Mesenteric fat pad (tissue), 1 donor: Measurements from ENCODE around the gene RAB10. TPM values are rescaled to one million over a fixed set of nuclear protein-coding genes. Genes with fewer than 3 reads are reported as not detected.
"Not testable (repeated sequence)": the region's sequence is repeated elsewhere in the genome, so short reads cannot be mapped to it uniquely, and the experiment has no call there.

ENCODE experiments used
- DNase-seq: peaks from one replicate; pipeline ENCODE4 v3.0.0-alpha.2; 2020; ENCODE audit warnings: low spot score
- total RNA-seq: library from RNA; stranded (reverse); fragmentation: NEBNext Ultra II Directional; extraction: Animal tissue kit (Norgen Biotek cat#: 25700); gene quantifications from one replicate; pipeline ENCODE4 v1.2.1, GENCODE V29; 2021
- donor health status: DM: yes; HTN: yes; CAD: no.

RAB10 gene
- total RNA-seq, 1 donor from 2014 or later, result 118 TPM

DNA sequence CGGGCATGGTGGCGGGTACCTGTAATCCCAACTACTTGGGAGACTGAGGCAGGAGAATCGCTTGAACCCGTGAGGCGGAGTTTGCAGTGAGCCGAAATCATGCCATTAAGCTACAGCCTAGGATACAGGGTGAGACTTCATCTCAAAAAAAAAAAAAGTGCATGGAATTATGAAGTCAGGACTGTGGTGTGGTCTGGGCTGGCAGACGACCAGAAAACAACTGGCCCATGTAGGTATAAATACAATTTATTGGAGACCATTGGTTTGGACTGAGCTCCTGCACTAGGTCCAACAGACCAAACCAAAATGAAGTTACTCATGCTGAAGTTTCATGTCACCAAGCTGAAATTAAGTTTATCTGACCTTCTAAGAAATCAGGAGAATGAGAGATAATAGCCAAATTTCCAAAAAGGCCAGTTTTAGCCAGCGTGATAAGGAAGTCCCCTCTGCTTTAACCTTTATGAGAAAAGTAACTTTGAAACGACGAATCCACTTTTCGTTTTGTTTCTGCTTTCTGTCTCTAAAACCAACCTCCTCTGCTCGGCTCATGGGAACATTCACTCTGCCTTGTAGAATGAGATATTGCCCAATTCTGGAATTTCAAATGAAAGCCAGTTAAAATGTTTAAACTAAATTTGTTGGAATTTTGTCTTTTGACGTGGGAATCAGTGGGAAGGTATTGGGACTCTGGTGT, 17.7 kb upstream of the RAB10 start:
- no peak for DNase-seq

DNA sequence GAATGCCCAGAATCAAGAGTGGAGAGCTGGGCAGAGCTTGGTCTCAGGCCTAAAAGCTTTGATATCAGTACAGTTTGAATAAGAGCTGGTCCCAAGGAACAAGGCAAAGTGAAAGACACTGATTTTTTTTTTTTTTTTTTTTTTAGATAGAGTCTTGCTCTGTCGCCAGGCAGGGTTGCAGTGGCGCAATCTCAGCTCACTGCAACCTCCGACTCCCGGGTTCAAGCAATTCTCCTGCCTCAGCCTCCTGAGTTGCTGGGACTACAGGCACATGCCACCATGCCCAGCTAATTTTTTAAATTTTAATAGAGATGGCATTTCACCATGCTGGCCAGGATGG, 17.2 kb upstream of the RAB10 start:
- DNase-seq, result not testable (repeated sequence)

DNA sequence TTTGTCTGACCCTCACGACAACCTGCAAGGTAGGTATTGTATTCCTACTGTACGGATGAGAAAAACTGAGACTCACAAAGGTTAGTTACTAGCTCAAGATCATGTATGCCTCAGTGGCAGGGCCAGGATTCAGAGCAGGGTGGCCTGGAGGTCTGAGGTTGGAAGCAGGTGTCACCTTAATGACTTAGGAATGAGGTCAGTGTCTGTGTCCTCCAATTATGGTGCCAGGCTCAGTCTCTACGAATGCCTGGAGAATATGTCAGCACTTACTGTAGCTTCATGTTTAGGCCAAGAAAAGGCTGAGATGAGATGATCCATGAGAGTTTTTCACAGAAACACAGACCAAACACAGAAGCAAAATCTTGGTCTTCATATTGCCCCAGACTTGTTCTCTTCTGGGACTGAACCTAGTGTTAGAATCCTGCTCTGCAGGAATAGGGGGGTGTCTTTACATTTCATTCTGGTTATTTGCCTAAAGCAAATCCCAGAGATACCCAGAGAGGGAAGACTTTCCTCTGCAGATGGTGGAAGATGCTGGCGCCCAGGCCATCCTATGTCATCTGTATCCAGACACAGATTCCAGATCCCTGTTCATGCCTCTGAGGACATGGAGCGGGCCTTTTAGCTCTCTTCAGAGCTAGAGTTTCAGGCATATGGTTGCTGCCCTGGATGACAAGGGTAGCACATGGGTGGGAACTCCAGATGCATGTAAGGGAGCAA, 16.3 kb upstream of the RAB10 start:
- no peak for DNase-seq

DNA sequence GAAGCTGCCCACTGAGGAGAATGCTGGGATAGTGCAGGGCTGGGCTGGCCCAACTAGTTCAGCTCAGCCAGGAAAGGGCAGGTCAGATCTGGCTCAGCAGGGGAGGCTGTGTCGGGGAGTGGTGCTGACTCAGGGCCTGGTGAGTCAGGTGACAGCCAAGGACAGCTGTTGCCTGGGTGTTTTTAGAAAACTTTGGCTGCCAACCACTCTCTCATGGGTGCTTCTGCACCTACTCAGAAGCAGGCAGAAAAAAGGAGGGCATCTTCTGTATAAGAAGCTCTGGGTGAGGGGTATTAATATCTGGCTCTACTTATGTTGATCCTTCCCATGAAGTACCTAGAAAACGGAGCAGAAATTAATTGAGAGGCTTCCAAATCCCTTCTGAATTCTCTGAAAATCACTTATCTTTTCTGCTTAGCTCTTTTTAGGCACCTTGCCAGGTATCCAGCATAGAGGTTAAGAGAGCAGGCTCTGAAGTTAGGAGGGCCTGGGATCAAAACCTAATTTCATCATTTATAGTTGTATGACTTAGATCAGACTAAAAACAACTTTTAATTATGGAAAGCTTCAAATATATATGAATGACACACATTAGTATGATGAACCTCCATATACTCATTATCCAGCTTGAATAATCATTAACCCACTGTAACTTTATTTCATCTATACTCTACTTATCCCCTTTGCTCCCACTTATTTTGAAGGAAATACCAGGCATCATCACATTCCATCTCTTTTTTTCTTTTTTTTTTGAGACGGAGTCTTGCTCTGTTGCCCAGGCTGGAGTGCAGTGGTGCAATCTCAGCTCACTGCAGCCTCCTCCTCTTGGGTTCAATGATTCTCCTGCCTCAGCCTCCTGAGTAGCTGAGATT, 15.5 kb upstream of the RAB10 start:
- no peak for DNase-seq

DNA sequence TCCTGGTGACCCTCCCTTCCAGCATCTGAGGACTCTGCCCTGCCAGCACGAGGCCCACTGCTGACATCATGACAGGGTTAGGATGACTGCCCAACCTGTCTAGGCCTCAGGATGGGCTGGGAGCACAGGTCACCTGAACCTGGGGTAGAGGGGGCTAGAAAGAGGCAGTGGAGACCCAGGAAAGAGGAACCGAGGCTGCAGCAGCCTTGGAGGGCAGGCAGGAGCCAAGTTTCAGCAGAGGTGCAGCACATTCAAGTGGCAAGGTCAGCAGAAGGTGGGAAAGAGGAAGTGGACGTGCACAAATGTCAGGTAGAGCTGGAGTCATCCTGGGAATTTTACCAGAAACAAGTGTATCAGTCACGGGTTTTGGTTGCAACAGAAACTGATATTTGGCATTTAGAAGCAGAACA, 13.6 kb upstream of the RAB10 start:
- no peak for DNase-seq

DNA sequence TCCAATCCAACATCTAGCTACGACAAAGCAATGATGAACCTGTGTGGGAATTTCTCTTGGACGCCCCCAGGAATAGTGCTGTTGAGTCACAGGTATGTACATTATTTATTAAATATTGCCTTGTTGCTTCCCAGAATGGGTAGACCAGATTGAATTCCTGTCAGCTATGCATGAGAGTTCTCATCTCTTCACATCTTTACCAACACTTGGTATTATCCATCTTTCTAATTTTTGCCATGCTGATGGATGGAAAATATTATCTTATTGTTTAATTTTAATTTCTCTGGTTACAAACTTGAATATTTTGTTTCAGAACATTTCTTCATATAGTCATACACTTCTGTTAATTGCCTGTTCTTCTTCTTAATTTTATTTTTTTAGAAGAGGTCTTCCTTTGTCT, 9.6 kb upstream of the RAB10 start:
- DNase-seq, result no peak

DNA sequence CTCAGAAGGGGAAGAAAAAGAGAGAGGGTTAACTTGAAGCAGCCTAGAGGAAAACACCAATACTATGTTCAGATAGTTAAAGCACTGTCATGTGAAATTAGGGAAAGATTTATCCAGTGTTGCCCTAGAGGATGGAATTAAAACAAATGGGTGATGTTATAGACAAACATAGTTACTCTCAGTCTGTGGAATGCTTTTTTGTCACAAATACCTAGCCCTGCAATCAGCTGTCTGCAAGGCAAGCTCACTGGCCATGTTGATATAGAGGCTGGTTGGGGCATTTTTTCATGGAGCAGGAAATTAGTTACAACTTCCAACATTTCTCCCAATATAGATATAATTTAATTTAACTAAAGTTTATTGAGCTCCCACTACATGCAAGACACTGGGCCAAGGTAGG, 8.4 kb upstream of the RAB10 start:
- DNase-seq, result no peak

DNA sequence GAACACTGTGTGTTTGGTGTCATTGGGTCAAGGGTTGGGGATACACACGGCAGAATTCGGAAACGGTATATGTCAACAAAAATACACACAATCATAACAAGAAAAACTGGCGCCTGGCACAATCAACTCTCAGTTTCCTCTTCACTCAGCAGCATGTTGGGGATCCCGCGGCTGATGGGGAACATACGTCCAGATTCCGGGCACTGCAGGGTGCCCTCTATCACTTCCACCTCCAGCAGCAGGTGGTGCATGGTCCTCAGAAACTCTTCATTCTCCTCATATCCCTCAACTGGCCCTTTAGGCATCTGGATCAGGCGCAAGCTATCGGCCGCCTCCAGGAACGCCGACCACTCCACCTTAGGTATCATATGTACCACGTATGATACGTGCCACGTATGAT, 5.8 kb upstream of the RAB10 start:
- DNase-seq, result not testable (repeated sequence)

DNA sequence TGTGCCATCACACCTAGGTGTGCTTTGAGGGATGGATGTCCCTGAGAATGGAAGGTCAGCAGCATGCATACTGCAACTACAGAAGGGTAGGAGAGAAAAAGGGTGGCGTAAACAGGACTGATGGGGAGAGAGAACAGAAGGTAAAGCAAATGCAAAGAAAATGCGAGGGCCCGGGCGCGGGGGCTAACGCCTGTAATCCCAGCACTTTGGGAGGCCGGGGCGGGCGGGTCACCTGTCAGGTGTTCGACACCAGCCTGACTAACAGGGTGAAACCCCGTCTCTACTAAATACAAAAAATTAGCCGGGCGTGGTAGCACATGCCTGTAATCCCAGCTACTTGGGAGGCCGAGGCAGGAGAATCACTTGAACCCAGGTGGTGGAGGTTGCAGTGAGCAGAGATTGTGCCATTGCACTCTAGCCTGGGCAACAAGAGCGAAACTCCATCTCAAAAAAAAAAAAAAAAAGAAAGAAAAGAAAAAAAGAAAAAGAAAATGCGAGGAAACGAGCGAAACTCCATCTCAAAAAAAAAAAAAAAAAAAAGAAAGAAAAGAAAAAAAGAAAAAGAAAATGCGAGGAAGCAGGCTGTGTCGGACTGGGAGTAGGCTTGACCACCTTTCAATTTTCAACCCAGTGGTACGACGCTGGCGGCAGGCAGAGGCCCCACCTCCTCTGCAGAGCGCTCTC, 1.2 kb upstream of the RAB10 start:
- DNase-seq, result not testable (repeated sequence)

DNA sequence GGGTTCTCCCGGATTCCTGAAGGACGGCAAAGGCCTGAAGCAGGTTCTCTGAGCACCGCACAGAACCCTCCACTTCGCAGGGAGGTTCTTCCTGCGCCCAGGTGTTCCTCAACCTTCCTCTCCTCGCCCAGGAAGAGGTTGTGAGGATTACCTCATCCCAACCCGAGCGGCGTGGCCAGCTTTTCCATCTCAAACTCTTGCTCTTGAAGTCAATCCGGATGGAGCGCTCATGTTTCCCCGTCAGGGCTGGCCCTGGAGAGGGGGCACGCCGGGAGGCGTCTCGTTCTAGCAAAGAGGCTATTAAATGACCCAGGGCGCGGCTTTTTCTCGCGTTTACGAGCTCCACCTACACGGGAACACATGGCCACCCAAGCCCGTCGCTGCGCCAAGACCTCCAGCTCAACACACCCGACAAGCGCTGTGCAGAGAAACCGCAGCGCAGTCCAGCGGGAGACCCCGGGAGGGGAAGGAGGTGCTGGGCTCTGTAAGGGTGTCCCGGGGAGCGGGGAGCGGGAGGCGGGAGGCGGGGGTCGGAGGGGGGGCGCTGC, 540 bp upstream of the RAB10 start:
- DNase-seq, result no peak

DNA sequence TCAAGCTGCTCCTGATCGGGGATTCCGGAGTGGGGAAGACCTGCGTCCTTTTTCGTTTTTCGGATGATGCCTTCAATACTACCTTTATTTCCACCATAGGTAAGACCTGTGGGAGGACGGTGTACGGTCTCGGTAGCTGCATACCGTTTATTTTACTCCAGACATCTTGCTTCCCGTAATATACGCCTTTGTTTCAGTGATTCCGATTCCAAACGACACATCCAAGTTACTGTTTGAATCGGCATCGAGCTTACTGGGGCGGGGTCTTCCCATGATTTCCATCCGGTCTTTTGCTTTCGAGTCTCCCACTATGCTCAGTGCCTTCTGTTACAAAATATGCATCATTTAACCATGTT, 731 bp downstream of the RAB10 start:
- no peak for DNase-seq

DNA sequence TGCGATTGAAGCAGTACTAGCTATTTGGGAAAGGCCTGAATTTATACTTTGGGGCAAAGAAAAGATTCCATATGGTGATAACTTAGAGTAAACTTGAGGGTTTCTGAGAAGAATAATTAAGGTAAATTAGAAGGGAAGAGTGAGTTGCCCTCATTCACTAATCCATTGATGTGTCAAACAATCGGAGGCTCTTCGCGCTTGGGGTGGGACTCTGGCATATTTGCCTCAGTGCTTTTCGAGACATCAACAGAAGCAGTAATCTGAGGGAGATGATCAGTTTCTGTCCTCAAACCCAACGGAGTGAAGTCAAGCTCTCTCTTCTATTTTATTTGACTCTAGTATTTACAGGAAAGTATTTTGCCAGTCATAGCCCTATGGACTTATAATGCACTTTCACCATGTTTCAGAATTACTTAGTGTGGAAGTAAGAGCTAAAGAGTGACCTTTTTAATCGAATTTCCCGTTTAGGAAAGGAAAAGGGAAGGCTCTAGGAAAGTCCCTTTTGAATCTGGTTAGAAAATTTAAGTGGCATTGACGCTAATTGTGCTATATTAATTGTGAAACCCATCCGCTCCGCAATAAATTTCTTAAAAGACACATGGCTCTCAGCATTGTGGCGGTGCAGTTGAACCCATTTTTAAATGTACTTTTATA, 1.3 kb downstream of the RAB10 start:
- no peak for DNase-seq

DNA sequence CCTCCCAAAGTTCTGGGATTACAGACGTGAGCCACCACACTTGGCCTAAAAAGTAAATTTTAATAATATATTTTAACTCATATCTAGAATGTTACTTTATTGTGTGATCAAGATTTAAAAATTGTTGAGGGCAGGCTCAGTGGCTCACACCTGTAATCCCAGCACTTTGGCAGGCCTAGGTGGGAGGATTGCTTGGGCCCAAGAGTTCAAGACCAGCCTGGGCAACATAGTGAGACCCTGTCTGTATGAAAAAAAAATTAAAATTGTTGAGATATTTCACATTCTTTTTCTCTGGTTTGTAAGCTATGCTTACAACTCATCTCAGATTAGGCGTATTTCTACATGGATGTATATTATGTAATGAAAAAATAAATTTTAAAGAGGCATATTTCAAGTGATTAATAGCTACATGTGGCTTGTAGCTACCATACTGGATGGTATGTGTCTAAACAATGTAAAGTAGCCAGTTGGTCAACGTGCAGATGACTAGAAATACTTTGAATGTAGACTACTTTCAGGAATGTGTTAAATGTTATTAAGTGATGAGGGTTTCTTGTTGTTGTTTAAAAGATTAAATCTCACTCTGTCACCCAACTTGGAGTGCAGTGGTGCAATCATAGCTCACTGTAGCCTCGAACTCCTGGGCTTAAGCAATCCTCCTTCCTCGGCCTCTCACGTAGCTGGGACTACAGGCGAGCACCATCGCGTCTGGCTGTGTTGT, 5.9 kb downstream of the RAB10 start:
- no peak for DNase-seq

DNA sequence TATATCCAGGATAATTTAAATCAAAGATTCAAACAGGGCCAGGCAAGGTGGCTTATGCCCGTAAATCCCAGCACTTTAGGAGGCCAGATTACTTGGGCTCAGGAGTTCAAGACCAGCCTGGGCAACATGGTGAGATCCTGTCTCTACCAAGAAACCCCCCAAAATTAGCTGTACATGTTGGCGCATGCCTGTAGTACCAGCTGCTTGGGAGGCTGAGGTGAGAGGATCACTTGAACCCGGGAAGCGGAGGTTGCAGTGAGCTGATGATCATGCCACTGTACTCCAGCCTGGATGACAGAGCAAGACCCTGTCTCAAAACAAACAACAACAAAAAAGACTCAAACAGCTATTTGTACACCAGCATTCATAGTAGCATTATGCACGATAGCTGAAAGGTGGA, 9.2 kb downstream of the RAB10 start:
- DNase-seq, result no peak

DNA sequence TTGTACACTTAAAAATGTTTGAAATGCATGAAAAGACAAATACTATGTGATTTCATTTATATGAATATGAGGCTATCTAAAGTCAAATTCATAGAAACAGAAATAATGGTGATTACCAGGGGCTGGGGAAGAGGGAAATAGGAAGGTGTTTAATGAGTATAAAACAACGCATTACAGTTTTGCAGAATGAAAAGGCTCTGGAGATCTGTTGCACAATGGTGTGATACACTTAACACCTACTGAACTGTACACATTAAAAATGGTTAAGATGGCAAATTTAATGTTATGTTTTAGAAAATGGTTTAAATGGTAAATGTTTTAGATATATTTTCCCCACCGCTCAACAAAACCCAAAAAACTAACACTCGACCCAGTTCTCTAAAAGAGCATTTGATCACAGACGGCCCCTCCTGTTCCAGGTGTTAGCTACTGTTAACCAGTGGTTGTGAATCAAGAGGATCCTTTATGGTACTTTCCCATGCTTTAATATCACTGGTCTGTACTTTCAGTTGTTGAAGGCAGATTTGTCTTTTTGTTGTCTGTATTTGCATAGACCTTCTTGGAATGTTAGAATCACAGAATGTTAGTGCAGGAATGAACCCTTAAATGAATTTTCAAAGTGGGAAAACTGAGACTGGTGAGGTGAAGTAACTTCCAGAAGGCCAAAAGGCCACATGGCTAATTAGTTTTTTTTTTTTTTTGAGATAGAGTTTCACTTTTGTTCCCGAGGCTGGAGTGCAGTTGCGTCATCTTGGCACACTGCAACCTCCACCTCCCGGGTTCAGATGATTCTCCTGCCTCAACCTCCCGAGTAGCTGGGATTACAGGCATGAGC, 10.2 kb downstream of the RAB10 start:
- no peak for DNase-seq

DNA sequence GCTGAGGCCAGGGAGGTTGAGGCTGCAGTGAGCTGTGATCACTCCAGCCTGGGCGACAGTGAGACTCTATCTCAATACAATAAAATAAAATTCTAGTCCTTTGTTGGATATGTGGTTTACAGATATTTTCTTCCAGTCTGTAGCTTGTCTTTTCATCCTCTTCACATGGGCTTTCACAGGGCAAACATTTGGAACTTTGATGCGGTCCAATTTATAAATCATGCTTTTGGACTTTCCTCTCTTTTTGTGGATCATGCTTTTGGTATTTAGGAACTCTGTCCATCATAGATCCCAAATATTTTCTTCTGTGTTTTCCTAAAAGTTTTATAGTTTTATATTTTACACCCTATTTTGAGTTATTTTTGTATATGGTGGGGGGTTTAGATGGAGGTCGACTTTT, 14.9 kb downstream of the RAB10 start:
- no peak for DNase-seq

DNA sequence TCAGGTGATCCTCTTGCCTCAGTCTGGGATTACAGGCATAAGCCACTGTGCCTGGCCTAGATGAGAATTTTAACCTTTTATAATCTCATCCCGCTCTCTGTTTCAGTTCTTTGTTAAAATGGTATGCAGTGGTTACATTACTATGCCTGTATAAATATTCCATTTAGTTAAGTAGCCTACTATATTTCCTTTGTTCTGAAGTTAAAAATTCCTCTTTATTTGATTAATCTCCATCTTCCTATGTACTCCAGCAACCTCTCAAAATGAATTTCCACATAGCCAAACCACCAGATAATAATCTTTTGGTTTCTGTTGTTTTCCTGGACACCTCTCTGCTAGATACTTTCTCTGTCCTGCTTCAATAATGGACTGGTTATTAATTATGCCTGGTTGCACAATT, 15.8 kb downstream of the RAB10 start:
- no peak for DNase-seq

DNA sequence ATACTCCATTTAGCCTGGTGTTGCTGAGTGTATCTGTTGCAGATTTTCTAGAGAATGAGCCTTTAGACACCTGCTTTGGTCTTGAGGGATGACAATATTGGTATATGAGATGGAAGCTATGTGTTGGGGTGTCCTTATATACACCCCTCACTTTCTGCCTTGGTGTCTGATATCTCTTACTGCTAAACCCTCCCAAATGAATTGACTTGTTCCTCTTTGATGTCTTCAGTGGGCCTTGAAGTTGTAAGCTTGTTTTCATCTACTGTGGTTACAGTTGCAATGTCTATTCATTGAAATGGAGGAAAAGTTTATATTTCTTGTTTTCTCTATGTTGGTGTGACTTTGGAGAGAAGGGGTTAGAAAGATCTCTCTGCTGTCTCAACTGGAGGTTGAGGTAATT, 18.9 kb downstream of the RAB10 start:
- no peak for DNase-seq

DNA sequence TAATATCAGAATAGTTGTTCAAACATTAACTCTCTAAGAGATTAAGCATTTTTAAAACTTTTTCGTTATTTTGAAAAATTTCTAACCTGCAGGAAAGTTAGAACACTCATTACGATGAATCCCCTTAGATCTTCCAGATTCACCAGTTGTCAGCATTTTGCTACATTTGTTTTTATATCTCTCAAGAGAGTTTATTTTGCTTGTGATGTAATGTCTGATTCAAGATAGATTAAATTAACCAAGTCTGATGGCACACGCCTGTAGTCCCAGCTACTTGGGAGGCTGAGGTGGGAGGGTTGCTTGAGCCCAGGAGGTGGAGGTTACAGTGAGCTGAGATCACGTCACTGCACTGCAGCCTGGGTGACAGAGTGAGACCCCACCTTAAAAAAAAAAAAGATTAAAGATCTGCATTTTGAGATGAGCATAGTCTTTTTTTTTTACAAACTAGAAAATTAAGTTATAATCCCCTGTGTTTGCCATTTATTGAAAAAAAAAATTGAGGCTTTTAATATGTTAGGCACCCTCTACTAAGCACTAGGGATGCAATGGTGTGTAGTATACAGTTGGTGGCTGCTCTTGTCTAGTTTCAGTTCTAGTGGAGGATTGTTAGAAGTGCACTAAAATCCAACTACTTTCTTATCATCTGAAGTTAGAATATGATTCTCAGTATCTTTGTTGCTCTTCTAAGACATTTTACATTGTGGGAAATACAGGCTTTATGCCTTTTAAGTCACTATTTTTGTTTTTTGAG, 20.9 kb downstream of the RAB10 start:
- DNase-seq, result no peak
